WERI-Rb-1 (cell line): ENCODE measurements around the gene ANKH.
A peak's percentile ranks its signal among the peaks of the same experiment; 100 is the strongest.

Source experiments
- DNase-seq: peaks from one replicate; pipeline ENCODE4 v3.0.0-alpha.2; 2020
- H3K27ac ChIP-seq: fragments of 250-450 bp; sonication (Bioruptor Pico); 2 replicates; pipeline ENCODE4 v1.5.1; 2020; ENCODE audit warnings: mild to moderate bottlenecking, moderate library complexity
- H3K27me3 ChIP-seq: fragments of 250-450 bp; sonication (Bioruptor Pico); 2 replicates; pipeline ENCODE4 v1.5.1; 2021; ENCODE audit warnings: mild to moderate bottlenecking, low read depth, moderate library complexity; ENCODE audit not compliant: insufficient read depth, severe bottlenecking
- H3K36me3 ChIP-seq: fragments of 250-450 bp; sonication (Bioruptor Pico); 2 replicates; pipeline ENCODE4 v1.5.1; 2020; ENCODE audit warnings: mild to moderate bottlenecking, moderate library complexity
- H3K4me3 ChIP-seq: 2 replicates; pipeline ENCODE4 v1.5.1; 2011; ENCODE audit warnings: low read depth, mild to moderate bottlenecking, control low read depth, low read length
- H3K9me3 ChIP-seq: fragments of 250-450 bp; sonication (Bioruptor Pico); 2 replicates; pipeline ENCODE4 v1.5.1; 2021; ENCODE audit warnings: mild to moderate bottlenecking, moderate library complexity; ENCODE audit not compliant: severe bottlenecking
- TF ChIP-seq, protein P1 (sequence below): IDR thresholded peaks from 2 replicates; pipeline ENCODE4 v1.5.1; 2011; ENCODE audit warnings: low read depth, mild to moderate bottlenecking, control low read depth, inconsistent platforms, low read length

The ANKH gene

GRCh38 chr5:14666357-14666756 lies 205.2 kb downstream of the ANKH start:
- Histone ChIP-seq H3K36me3 (peaks cover 12% of the 10 kb centered on the region), H3K27ac (no peak overlapping the region), H3K9me3 (no peaks in the 10 kb centered on the region), H3K27me3 (no peaks in the 10 kb centered on the region), H3K4me3 (no peak overlapping the region)
- TF ChIP-seq, protein P1, sequence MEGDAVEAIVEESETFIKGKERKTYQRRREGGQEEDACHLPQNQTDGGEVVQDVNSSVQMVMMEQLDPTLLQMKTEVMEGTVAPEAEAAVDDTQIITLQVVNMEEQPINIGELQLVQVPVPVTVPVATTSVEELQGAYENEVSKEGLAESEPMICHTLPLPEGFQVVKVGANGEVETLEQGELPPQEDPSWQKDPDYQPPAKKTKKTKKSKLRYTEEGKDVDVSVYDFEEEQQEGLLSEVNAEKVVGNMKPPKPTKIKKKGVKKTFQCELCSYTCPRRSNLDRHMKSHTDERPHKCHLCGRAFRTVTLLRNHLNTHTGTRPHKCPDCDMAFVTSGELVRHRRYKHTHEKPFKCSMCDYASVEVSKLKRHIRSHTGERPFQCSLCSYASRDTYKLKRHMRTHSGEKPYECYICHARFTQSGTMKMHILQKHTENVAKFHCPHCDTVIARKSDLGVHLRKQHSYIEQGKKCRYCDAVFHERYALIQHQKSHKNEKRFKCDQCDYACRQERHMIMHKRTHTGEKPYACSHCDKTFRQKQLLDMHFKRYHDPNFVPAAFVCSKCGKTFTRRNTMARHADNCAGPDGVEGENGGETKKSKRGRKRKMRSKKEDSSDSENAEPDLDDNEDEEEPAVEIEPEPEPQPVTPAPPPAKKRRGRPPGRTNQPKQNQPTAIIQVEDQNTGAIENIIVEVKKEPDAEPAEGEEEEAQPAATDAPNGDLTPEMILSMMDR: no peak
- no peak for DNase-seq

DNA sequence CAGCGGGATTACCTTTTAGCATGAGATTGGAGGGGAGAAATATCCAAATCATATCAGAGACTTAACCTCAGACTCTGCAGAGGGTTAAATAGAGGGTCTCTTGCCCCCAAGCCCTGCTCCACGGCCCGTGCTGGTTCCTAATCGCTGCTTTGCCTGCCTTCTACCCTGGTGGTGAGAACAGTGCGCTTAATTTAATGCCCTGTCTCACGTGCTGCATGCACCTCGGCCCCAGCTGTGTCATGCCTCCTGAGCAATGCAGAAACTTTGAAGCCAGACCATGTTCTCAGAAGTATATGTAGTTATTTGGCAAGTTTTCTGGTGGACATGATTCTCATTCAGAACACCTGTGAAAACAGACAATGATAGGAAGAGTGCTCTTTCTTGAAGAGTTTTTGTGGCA lies 205.6 kb downstream of the ANKH start:
- DNase-seq: peak; percentile 24
- peaks cover 12% of the 10 kb centered on the region for H3K36me3 ChIP-seq
- peak overlapping the region; percentile 84 for H3K4me3 ChIP-seq
- H3K27ac ChIP-seq: no peak overlapping the region
- H3K27me3 ChIP-seq: no peaks in the 10 kb centered on the region
- TF ChIP-seq, protein P1: peak; percentile 9; the same call in 1 of the 2 replicates
- no peaks in the 10 kb centered on the region for H3K9me3 ChIP-seq

GRCh38 chr5:14665101-14665822 lies 206.3 kb downstream of the ANKH start:
- peak overlapping the region; percentile 84 for H3K4me3 ChIP-seq
- H3K27me3 ChIP-seq: no peaks in the 10 kb centered on the region
- no peaks in the 10 kb centered on the region for H3K9me3 ChIP-seq
- DNase-seq: peak; percentile 50
- peak overlapping the region; percentile 85 for H3K27ac ChIP-seq
- TF ChIP-seq, protein P1: 0 out of 2 replicates have a peak, but pooled peaks have one; percentile 15
- H3K36me3 ChIP-seq: peaks cover 12% of the 10 kb centered on the region

- Histone ChIP-seq H3K27me3 (no peaks in the 10 kb centered on the region), H3K9me3 (no peaks in the 10 kb centered on the region)
- peak; percentile 93 for DNase-seq
Measured at GRCh38 chr5:14664270-14665100, 207.1 kb downstream of the ANKH start, which contains the start of gene OTULIN. Gene OTULIN, plus strand, starts transcription at chr5:14664718. Its CDS starts 108 bp downstream, at chr5:14664826.

DNA sequence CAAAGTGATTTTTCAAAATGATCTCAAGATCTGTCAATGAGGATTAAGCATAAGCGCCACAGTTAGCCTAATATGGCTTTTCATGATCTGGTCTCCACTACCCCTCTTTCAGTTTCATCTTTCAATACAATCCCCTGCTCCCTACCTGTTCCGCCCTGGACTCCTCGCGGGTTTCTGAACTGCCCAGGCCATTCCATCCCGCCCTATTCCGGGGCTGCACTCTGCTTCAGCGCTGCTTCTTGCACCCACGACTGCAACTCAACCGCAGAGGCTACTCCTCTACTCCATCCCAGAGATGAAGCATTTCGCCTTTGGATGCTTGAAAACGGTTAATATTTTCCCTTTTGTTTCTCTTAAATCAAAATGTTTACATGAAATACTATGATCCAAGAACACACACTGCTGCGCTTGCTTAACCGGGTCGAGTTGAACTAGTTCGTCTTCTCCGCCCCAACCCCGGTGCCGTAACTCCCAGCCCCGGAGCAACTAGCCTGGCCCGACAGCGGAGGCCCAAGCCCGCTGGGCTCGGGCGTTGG lies 207.8 kb downstream of the ANKH start:
- TF ChIP-seq, protein P1: no peak
- Histone ChIP-seq H3K4me3 (peak overlapping the region; percentile 84), H3K27me3 (no peaks in the 10 kb centered on the region), H3K27ac (peak overlapping the region; percentile 85), H3K36me3 (peaks cover 12% of the 10 kb centered on the region), H3K9me3 (no peaks in the 10 kb centered on the region)
- DNase-seq: peak; percentile 40

More at GRCh38 chr5:14664270-14665100, 207.1 kb downstream of the ANKH start, which contains the start of gene OTULIN:
- H3K27ac ChIP-seq: peak within 1 kb of the TSS; percentile 85
- TF ChIP-seq, protein P1: no peak
- peaks cover 12% of the 10 kb centered on the region for H3K36me3 ChIP-seq
- peak within 1 kb of the TSS; percentile 84 for H3K4me3 ChIP-seq
